Retinal pigment epithelial cell (primary cell): Measurements from ENCODE around the gene FAP.

ENCODE experiments used
- DNase-seq: peaks from one replicate; pipeline ENCODE4 v3.0.0-alpha.2; 2010; ENCODE audit warnings: low read depth
- H3K4me3 ChIP-seq: 2 replicates; pipeline ENCODE4 v1.5.1; 2011; ENCODE audit warnings: mild to moderate bottlenecking, low read length, control low read depth, moderate library complexity
- TF ChIP-seq, protein P1 (sequence below): conservative IDR thresholded peaks from 2 replicates; pipeline ENCODE4 v1.5.1; 2011; ENCODE audit warnings: low read depth, low read length, control low read depth, inconsistent platforms

FAP gene

DNA sequence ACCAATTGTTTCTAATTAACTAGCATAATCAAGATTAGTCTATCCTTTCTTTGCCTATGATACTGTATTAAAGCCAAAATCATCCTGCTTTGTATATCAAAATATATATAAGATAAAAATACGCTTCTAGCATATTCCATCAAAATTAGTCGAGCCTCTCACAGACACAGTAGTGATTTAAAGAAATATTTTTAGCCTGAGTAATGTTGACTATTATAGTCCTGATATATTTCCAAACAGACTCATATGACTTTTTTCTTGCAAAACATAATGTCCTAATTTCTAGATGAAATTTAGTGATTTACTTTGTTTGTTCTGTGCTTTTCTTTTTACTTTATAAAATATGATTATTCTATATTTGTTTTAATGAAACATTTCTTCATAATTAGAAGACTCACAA lies 30.9 kb downstream of the FAP start:
- H3K4me3 ChIP-seq: no peak overlapping the region
- TF ChIP-seq, protein P1, sequence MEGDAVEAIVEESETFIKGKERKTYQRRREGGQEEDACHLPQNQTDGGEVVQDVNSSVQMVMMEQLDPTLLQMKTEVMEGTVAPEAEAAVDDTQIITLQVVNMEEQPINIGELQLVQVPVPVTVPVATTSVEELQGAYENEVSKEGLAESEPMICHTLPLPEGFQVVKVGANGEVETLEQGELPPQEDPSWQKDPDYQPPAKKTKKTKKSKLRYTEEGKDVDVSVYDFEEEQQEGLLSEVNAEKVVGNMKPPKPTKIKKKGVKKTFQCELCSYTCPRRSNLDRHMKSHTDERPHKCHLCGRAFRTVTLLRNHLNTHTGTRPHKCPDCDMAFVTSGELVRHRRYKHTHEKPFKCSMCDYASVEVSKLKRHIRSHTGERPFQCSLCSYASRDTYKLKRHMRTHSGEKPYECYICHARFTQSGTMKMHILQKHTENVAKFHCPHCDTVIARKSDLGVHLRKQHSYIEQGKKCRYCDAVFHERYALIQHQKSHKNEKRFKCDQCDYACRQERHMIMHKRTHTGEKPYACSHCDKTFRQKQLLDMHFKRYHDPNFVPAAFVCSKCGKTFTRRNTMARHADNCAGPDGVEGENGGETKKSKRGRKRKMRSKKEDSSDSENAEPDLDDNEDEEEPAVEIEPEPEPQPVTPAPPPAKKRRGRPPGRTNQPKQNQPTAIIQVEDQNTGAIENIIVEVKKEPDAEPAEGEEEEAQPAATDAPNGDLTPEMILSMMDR: no peak
- no peak for DNase-seq

- no peak overlapping the region for H3K4me3 ChIP-seq
- TF ChIP-seq, protein P1: no peak
- DNase-seq: no peak
Observed at GRCh38 chr2:162211732-162212131, 31.5 kb downstream of the FAP start.

- no peak for DNase-seq
- H3K4me3 ChIP-seq: no peak overlapping the region
- TF ChIP-seq, protein P1: no peak
Observed at GRCh38 chr2:162210385-162210784, 32.9 kb downstream of the FAP start.

DNA sequence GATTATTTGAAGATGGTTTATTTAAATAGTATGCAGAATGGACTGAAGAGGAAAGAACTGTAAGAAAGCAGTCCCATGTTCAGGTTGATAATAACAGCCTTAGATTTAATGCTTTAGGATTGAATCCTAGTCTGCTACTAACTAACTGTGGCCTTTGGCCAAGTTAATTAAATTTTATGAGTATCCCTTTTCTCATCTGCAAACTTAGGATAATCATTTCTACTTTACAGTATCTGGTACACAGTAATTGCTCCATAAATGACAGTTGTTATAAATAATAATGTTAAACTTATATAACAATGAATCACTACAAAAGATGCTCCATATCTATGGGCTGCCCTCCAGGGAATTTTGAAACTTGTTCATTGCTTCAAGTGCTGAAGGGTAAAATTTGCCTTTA lies 41.0 kb downstream of the FAP start:
- TF ChIP-seq, protein P1: no peak
- H3K4me3 ChIP-seq: no peak overlapping the region
- no peak for DNase-seq

- DNase-seq: no peak
- H3K4me3 ChIP-seq: no peak overlapping the region
- TF ChIP-seq, protein P1: no peak
Observed at GRCh38 chr2:162200636-162201035, 42.6 kb downstream of the FAP start.

DNA sequence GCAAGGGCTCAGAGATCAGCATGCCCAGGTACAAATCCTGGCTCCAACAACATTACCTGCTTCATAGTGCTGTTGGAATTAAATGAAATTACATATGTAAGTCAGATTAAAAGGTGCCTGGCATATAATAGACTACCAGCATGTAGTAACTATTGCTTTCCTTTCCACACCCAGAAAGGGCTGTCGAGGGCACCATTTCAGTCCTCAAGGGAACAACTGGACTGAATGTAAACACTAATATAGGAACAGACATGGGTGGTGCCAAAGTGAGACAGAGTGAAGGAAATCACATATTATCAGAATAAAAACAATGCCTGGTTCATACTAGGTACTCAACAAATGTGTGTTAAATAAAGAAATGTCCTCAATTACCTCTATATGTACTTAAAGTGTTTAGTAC lies 43.3 kb downstream of the FAP start:
- H3K4me3 ChIP-seq: no peak overlapping the region
- TF ChIP-seq, protein P1: no peak
- DNase-seq: no peak

DNA sequence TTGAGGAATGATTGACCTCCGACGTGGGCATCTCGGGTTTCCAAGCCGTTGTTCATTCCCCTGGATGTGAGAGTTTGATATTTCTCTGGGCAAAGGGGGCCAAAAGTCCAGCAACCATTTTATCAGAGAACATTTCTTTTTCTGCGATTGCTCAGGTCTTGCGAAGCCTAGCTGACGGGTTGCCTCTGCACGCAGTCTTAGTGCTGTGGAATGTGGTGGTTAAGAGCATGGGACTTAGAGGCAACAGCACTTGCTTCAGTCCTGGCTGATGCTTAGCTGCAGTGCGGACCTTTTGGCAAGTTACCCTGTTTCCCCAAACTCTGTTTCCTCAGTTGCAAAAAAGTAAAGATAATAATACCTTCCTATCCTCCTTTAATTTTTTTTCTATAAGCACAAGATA lies 45.0 kb downstream of the FAP start:
- H3K4me3 ChIP-seq: no peak overlapping the region
- no peak for DNase-seq
- TF ChIP-seq, protein P1: no peak
